Measurements from ENCODE around the gene KDR.

KDR gene

DNA sequence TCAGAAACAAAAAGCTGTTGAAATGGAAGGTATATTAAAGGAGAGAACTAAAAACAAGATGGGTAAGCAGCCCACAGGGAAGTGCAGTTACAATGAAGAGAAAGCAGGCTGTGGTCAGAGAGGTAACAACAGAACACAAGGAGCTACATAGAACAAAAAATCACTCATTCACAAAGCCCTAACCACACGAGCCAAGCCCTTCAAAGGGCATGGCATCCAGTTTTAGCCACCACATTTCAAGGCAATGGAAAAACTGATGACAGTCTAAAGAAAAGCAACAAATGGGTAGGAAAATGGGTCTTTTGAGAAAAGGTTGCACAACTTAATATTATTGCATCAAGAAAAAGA lies 37.5 kb downstream of the KDR start:
- Histone ChIP-seq H3K9me2 (replicated peaks; ENCODE audit: insufficient read depth, low read length) (no peaks in the 10 kb centered on the region), H3F3A (ENCODE audit: insufficient read depth) (no peaks in the 10 kb centered on the region), H3K4me3 (ENCODE audit: insufficient read depth, low read length, poor library complexity, severe bottlenecking) (no peak overlapping the region), H3K27ac (ENCODE audit: low read depth, low read length) (no peak overlapping the region), H3K9me3 (ENCODE audit: insufficient read depth, low read length) (no peaks in the 10 kb centered on the region), H3K36me3 (ENCODE audit: low read length) (no peaks in the 10 kb centered on the region), H3K4me2 (ENCODE audit: low read depth, low read length, poor library complexity, severe bottlenecking) (no peak overlapping the region), H3K9ac (ENCODE audit: low read length) (no peak overlapping the region), H4K20me1 (ENCODE audit: low read depth, low read length) (no peaks in the 10 kb centered on the region), H2AFZ (ENCODE audit: low read depth, low read length, severe bottlenecking) (no peak overlapping the region), H3K79me2 (ENCODE audit: insufficient read depth, low read length) (no peaks in the 10 kb centered on the region), H3K27me3 (ENCODE audit: low read length) (no peaks in the 10 kb centered on the region)
- TF ChIP-seq EZH2phosphoT487 (conservative IDR thresholded peaks at IDR 0.05; ENCODE audit: low read length): no peak
- TF ChIP-seq, protein P1, sequence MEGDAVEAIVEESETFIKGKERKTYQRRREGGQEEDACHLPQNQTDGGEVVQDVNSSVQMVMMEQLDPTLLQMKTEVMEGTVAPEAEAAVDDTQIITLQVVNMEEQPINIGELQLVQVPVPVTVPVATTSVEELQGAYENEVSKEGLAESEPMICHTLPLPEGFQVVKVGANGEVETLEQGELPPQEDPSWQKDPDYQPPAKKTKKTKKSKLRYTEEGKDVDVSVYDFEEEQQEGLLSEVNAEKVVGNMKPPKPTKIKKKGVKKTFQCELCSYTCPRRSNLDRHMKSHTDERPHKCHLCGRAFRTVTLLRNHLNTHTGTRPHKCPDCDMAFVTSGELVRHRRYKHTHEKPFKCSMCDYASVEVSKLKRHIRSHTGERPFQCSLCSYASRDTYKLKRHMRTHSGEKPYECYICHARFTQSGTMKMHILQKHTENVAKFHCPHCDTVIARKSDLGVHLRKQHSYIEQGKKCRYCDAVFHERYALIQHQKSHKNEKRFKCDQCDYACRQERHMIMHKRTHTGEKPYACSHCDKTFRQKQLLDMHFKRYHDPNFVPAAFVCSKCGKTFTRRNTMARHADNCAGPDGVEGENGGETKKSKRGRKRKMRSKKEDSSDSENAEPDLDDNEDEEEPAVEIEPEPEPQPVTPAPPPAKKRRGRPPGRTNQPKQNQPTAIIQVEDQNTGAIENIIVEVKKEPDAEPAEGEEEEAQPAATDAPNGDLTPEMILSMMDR (IDR thresholded peaks at IDR 0.05; ENCODE audit: insufficient read depth, low read length, poor library complexity, severe bottlenecking): no peak

DNA sequence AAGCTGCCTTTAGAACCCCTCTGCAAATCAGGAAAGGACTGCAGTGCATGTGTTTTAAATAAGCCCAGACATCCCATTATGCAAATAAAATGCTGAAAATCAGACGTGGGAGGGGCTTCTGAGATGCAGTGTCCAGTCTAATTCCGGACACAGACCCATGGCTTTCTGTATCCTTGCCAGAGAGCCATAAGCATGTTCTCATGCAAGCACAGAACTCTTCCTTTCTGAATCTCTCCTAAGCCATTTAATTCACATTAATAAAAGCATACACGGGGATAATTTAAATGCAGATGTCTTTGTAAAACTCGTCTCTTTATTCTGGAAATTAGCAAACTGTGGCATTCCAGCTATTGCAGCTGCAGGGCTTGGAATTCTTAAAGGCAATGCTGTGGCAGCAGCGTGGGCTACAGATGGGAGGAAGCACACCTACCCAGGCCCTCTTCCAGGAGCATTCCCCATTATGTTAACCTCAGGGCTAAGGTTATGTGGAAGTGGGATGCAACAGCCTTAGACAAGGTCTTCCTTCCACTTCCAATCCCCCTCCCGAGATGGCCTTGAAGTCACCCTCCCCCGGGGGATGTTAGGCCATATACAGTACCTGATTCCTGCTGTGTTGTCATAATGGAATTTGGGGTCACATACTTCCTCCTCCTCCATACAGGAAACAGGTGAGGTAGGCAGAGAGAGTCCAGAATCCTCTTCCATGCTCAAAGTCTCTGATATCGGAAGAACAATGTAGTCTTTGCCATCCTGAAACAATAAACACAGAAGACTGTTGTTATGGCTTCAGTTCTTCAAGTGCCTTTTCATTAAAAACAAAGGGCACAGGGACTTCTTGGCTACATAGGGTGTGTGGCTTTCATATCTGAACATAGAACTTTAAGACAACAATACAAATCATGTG lies 38.1 kb downstream of the KDR start:
- no peaks in the 10 kb centered on the region for H3F3A ChIP-seq (ENCODE audit: insufficient read depth)
- no peaks in the 10 kb centered on the region for H3K9me2 ChIP-seq (replicated peaks; ENCODE audit: insufficient read depth, low read length)
- H3K27me3 ChIP-seq (ENCODE audit: low read length): no peaks in the 10 kb centered on the region
- no peak overlapping the region for H3K27ac ChIP-seq (ENCODE audit: low read depth, low read length)
- H3K36me3 ChIP-seq (ENCODE audit: low read length): no peaks in the 10 kb centered on the region
- H3K4me2 ChIP-seq (ENCODE audit: low read depth, low read length, poor library complexity, severe bottlenecking): no peak overlapping the region
- no peak for TF ChIP-seq EZH2phosphoT487 (conservative IDR thresholded peaks at IDR 0.05; ENCODE audit: low read length)
- TF ChIP-seq, protein P1 (IDR thresholded peaks at IDR 0.05; ENCODE audit: insufficient read depth, low read length, poor library complexity, severe bottlenecking): no peak
- H3K9me3 ChIP-seq (ENCODE audit: insufficient read depth, low read length): no peaks in the 10 kb centered on the region
- no peak overlapping the region for H3K4me3 ChIP-seq (ENCODE audit: insufficient read depth, low read length, poor library complexity, severe bottlenecking)
- no peaks in the 10 kb centered on the region for H4K20me1 ChIP-seq (ENCODE audit: low read depth, low read length)
- no peak overlapping the region for H2AFZ ChIP-seq (ENCODE audit: low read depth, low read length, severe bottlenecking)
- H3K79me2 ChIP-seq (ENCODE audit: insufficient read depth, low read length): no peaks in the 10 kb centered on the region
- H3K9ac ChIP-seq (ENCODE audit: low read length): no peak overlapping the region

DNA sequence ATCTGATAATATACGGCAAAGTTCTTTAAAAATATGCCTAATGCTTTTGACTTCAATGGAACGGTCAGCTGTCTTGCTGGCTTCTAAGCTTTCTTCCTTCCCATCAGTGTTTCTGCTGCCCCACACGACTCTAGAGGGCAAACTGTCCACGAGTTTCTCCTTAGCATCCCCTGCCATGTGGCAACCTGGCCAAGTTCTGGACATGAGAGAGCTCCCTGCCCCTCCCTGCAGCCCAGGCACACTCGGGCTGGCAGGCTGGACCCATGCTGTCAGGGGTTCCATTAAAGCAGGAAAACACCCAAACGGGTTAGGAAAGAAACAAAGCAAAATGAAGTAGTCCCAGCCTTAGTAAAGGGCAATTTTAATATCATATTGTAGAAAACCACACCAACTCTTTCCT lies 38.8 kb downstream of the KDR start:
- H3K9ac ChIP-seq (ENCODE audit: low read length): no peak overlapping the region
- TF ChIP-seq, protein P1 (IDR thresholded peaks at IDR 0.05; ENCODE audit: insufficient read depth, low read length, poor library complexity, severe bottlenecking): no peak
- TF ChIP-seq EZH2phosphoT487 (conservative IDR thresholded peaks at IDR 0.05; ENCODE audit: low read length): no peak
- H3K4me2 ChIP-seq (ENCODE audit: low read depth, low read length, poor library complexity, severe bottlenecking): no peak overlapping the region
- H4K20me1 ChIP-seq (ENCODE audit: low read depth, low read length): no peaks in the 10 kb centered on the region
- H3K9me3 ChIP-seq (ENCODE audit: insufficient read depth, low read length): no peaks in the 10 kb centered on the region
- no peaks in the 10 kb centered on the region for H3K9me2 ChIP-seq (replicated peaks; ENCODE audit: insufficient read depth, low read length)
- no peaks in the 10 kb centered on the region for H3K27me3 ChIP-seq (ENCODE audit: low read length)
- H3K4me3 ChIP-seq (ENCODE audit: insufficient read depth, low read length, poor library complexity, severe bottlenecking): no peak overlapping the region
- H3F3A ChIP-seq (ENCODE audit: insufficient read depth): no peaks in the 10 kb centered on the region
- no peak overlapping the region for H3K27ac ChIP-seq (ENCODE audit: low read depth, low read length)
- no peaks in the 10 kb centered on the region for H3K36me3 ChIP-seq (ENCODE audit: low read length)
- no peak overlapping the region for H2AFZ ChIP-seq (ENCODE audit: low read depth, low read length, severe bottlenecking)
- no peaks in the 10 kb centered on the region for H3K79me2 ChIP-seq (ENCODE audit: insufficient read depth, low read length)

All from SU-DHL-6 (cell line).